HG02852 (cell line): ENCODE results near the gene SMAD4.
"Not testable (repeated sequence)": the region's sequence is repeated elsewhere in the genome, so short reads cannot be mapped to it uniquely, and the experiment has no call there.

Experiments
- ATAC-seq: cut with Tn5 transposase; IDR thresholded peaks from one replicate; pipeline ENCODE4 v1.9.1; 2021; ENCODE audit warnings: mild to moderate bottlenecking, moderate library complexity; ENCODE audit not compliant: unreplicated experiment

SMAD4 gene

GRCh38 chr18:51069885-51070284, 39.9 kb downstream of the SMAD4 start:
- no peak for ATAC-seq

GRCh38 chr18:51070545-51070944, 40.5 kb downstream of the SMAD4 start:
- ATAC-seq, result no peak

- no peak for ATAC-seq
Observed at GRCh38 chr18:51072586-51073313, 42.7 kb downstream of the SMAD4 start.

GRCh38 chr18:51074605-51075004, 44.6 kb downstream of the SMAD4 start:
- peak; percentile 76 for ATAC-seq

- ATAC-seq, result no peak
Observed at GRCh38 chr18:51076503-51076902, 46.5 kb downstream of the SMAD4 start.

GRCh38 chr18:51077217-51077616, 47.2 kb downstream of the SMAD4 start:
- peak; percentile 70 for ATAC-seq

GRCh38 chr18:51078026-51078425, 48.0 kb downstream of the SMAD4 start:
- ATAC-seq, result no peak

GRCh38 chr18:51082571-51083267, 52.7 kb downstream of the SMAD4 start:
- ATAC-seq, result peak; percentile 77

GRCh38 chr18:51083398-51083797, 53.4 kb downstream of the SMAD4 start:
- ATAC-seq, result no peak

GRCh38 chr18:51088410-51088809, 58.4 kb downstream of the SMAD4 start:
- no peak for ATAC-seq

- ATAC-seq, result no peak
Observed at GRCh38 chr18:51089691-51090090, 59.7 kb downstream of the SMAD4 start.

- no peak for ATAC-seq
Observed at GRCh38 chr18:51091270-51091669, 61.3 kb downstream of the SMAD4 start.

- no peak for ATAC-seq
Observed at GRCh38 chr18:51092117-51092516, 62.1 kb downstream of the SMAD4 start.

- not testable (repeated sequence) for ATAC-seq
Observed at GRCh38 chr18:51092967-51093366, 63.0 kb downstream of the SMAD4 start.

GRCh38 chr18:51097021-51097822, 67.2 kb downstream of the SMAD4 start:
- no peak for ATAC-seq

GRCh38 chr18:51098082-51098481, 68.1 kb downstream of the SMAD4 start:
- ATAC-seq, result no peak

- no peak for ATAC-seq
Observed at GRCh38 chr18:51098513-51098912, 68.5 kb downstream of the SMAD4 start.

GRCh38 chr18:51100385-51101120, 70.5 kb downstream of the SMAD4 start:
- no peak for ATAC-seq

GRCh38 chr18:51107082-51107481, 77.1 kb downstream of the SMAD4 start:
- ATAC-seq, result peak; percentile 50

- ATAC-seq, result no peak
Observed at GRCh38 chr18:51107598-51108305, 77.7 kb downstream of the SMAD4 start.
